ENCODE data around the gene BMP2K.
"Not testable (repeated sequence)": the region's sequence is repeated elsewhere in the genome, so short reads cannot be mapped to it uniquely, and the experiment has no call there.

Gene BMP2K

DNA sequence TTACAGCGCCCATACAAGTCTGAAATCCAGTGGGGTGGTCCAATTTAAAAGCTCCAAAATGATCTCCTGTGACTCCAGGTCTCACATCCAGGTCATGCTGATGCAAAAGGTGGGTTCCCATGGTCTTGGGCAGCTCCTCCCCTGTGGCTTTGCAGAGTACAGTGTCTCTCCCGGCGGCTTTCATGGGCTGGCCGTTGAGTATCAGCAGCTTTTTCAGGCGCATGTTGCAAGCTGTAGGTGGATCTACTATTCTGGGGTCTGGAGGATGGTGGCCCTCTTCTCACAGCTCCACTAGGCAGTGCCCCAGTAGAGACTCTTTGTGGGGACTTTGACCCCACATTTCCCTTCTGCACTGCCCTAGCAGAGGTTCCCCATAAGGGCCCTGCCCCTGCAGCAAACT lies 92.6 kb downstream of the BMP2K start:
- not testable (repeated sequence) for FAIRE-seq

GRCh38 chr4:78870056-78870455 lies 93.9 kb downstream of the BMP2K start:
- no peak for FAIRE-seq

DNA sequence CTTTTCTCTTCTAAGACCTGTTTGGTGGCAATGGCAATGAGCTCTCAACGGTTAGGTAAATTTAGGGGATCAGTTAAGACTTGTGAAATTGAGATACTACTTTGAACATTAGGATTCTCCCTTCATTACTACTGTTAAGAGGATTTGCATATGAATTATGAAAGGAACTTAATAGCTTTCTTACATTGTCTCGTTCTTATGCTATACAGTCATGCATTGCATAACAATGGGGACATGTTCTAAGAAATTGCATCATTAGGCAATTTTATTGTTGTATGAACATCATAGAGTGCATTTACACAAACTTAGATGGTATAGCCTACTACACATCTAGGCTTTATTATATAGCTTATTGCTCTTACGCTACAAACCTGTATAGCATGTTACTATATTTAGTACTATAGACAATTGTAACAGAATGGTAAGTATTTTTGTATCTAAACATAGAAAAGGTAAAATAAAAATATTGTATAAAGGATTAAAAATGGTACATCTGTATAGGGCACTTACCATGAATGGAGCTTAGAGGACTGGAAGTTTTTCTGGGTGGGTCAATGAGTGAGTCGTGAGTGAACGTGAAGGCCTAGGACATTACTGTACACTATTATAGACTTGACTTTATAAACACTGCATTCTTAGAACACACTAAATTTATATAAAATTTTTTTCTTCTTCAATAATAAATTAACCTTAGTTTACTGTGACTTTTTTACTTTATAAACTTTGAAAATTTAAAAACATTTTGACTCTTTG lies 100.6 kb downstream of the BMP2K start:
- peak; percentile 79 for FAIRE-seq

- FAIRE-seq: no peak
These were observed 101.9 kb downstream of the BMP2K start for GRCh38 chr4:78878031-78878430.

DNA sequence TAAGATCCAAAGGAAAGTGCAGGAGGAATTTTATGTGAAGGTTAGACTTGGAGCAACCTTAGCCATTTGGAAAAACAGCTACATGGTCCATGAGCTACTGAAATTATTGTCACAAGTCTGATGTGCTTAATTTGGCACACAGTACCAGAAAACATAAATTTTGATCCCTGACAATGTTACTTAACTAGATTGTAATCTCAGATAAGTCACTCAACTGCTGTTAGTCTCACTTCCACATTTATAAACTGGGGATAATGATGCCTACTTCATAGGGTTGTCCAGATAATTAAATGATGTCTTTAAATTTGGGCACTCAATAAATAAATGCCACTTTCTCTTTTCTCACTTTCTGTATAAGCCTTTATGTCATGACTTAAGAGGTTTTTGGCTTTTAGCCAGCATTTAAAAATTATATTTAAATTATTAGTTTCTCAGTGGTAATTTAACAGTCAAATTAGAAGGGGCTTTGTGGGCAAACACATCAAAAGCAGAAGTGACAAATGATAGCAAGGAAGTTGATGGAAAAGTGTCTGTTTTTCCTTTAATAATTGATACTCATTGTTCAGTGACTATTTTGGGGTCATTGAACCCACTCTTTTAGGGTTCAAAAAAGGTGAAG lies 104.8 kb downstream of the BMP2K start:
- no peak for FAIRE-seq

DNA sequence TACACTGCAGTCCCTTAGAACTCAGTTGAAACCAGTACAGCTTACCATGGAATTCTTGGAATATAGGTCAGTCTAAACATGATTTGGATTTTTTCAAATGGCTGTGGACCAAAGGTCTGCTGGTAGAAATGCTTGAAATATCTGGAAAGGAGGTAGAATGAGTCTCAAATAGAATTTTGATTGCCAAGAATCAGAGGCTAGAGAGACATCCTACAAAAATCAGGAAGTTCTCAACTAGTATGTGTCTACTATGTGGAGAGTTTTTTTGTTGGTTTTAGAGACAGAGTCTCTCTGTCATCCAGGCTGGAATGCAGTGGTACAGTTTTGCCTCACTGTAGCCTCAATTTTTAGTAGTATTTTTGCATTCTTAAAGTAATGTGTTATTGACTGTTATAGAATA lies 109.4 kb downstream of the BMP2K start:
- no peak for FAIRE-seq

DNA sequence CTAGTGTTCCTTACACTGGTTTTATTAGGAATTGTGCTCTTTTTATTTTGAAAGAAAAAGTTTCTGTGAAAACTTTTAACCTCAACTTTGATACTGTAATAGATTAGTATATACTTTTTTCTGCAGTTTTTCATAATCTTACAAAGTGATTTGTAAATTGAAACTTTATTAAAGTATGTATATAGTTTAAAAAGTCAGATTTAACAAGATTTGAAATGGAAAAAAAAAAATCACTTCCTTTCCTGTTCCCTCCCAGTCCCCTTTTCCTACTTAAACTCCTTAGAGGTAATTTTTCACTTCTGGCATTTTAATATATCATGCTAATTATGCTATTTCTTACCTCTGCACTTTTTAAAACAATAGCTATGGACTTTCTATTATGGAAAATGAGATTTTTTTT lies 113.8 kb downstream of the BMP2K start:
- no peak for FAIRE-seq

DNA sequence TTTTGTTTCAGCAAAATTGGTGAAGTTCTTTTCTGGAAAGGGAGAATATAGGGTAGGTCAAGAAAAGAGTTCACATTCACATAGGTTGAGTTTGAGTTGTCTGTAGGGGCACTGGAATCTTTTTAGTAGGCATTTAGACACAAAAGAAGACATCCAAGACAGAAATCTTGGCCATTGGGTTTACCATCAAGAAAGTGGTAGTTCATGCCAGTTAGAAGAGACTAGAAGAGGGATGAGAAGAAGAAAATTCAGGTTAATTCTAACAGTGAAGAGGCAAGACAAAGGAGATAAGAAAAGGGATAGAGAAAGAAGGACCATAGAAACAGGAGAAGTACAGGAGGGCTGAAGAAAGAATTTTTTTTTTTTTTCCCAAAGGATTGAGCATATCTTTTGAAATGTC lies 123.2 kb downstream of the BMP2K start:
- FAIRE-seq: no peak

DNA sequence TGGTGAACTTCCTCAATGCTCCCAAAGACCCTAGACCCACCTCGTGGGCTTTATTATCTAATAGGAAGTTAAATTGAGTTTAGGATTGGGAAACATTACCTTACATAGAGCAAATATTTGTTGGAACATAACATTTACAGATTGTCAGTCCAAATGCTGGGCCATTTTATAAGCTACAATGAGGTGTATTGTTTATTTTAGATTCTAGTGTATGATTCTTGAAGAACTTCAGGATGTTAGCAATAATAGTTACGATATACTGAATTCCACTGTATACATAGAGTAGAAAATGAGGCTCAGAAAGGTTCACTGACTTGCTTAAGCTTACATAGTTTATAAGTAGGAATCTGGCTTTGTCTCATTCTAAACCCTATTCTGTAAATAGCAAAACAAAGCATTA lies 125.7 kb downstream of the BMP2K start:
- FAIRE-seq: no peak

DNA sequence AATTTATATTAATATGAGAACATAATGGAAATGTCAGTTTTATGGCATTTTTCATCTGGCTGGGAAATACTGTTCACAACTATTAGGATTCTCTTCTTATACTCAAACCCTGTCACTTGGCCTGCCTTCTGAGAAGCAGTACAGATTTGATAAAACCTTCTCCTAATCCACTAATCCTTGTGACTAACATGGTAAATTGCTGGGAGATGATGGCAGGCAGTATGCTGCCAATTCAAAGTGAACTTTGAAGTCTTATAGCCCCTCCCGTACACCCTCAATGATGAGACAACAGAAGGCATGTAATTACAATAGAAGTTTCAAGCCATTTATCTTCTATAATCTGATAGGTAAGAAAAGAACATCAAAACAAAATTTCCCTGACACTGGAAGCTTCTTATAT lies 126.1 kb downstream of the BMP2K start:
- FAIRE-seq: no peak

GRCh38 chr4:78904143-78904542 lies 128.0 kb downstream of the BMP2K start:
- no peak for FAIRE-seq

DNA sequence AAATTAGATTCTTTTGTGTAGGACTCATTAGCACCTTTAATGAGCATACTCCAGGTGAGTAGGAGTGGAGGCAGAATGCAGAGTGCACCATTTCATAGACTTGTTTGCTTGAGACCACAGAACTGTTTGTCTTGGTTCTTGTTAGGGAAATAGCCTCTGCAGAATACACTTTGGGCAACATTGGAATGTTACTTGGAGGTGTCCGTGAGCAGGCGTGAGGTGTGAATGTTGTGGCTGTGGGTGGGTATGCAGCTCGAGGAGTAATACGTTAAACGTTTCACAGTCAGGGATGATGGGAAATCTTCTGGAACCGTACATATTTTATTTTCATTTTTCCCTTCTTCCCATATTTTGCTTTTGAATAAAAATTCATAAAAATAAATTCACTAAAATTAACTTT lies 131.5 kb downstream of the BMP2K start:
- FAIRE-seq: no peak

DNA sequence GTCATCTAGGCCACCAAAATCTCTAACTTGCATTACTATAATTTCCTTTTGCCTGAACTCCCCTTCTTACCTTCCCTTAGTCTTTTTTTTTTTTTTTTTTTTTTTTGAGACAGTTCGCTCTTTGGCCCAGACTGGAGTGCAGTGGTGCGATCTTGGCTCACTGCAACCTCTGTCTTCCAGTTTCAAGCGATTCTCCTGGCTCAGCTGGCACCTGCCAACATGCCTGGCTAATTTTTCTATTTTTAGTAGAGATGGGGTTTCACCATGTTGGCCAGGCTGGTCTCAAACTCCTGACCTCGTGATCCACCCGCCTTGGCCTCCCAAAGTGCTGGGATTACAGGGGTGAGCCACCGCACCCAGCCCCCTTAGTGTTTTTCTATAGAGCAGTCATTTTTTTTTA lies 132.8 kb downstream of the BMP2K start:
- not testable (repeated sequence) for FAIRE-seq

DNA sequence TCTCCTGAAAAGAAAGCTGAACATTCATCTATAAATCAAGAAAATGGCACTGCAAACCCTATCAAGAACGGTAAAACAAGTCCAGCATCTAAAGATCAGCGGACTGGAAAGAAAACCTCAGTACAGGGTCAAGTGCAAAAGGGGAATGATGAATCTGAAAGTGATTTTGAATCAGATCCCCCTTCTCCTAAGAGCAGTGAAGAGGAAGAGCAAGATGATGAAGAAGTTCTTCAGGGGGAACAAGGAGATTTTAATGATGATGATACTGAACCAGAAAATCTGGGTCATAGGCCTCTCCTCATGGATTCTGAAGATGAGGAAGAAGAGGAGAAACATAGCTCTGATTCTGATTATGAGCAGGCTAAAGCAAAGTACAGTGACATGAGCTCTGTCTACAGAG lies 134.5 kb downstream of the BMP2K start:
- FAIRE-seq: no peak

- FAIRE-seq: no peak
These were observed 146.1 kb downstream of the BMP2K start for GRCh38 chr4:78922207-78922606.

GRCh38 chr4:78923464-78924312 lies 147.5 kb downstream of the BMP2K start:
- no peak for FAIRE-seq

DNA sequence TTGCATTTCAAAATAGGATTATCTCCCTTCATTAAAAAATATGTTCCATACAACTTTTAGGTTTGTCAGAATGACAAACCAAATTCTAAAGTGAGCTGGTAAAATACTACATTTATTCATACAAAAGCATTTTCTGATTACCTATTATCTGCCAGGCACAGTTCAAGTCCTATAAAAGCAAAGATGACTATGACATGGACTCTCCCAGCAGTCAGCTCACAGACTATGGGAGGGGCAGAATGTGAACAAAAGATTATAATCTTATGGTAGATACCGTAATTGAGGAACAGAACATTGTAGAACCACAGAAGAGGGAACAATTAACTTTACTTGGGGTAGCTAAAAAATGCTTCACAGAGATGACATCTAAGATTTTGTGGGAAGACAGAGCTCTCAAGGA lies 150.7 kb downstream of the BMP2K start:
- no peak for FAIRE-seq

- FAIRE-seq: no peak
These were observed 152.7 kb downstream of the BMP2K start for GRCh38 chr4:78928835-78929234.

- FAIRE-seq: no peak
These were observed 154.0 kb downstream of the BMP2K start for GRCh38 chr4:78930016-78930629.

- FAIRE-seq: no peak
These were observed 160.8 kb downstream of the BMP2K start for GRCh38 chr4:78936989-78937388.

DNA sequence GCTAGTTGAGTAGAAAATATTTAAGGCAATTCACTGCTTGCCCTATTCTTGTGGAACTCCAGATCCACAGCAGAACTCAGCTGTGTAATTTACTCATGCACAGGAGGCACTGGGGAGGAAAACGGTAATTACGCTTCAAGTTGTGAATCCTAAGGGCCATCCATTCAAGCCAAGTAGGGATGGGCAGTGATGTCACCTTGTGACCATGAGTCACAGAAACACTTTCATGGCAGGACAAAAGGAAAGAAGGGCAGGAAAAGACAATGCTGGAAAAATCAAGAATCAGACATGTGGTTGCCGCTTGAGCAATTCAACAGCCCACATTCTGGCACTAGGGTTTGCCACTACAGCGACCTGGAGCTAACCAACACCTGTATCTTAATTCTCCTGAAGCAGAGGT lies 161.7 kb downstream of the BMP2K start:
- FAIRE-seq: no peak

GRCh38 chr4:78938474-78938867 lies 162.3 kb downstream of the BMP2K start:
- FAIRE-seq: no peak
